Kidney epithelial cell (primary cell): ENCODE results near the gene MAD1L1. TPM values are rescaled to one million over a fixed set of nuclear protein-coding genes. Genes with fewer than 3 reads are reported as not detected.

Source experiments
- DNase-seq: peaks from one replicate; pipeline ENCODE4 v3.0.0-alpha.2; 2010; ENCODE audit warnings: low read depth
- H3K27me3 ChIP-seq: 2 replicates; pipeline ENCODE4 v1.6.0; 2011; ENCODE audit warnings: low read length; ENCODE audit not compliant: control insufficient read depth, insufficient read depth
- H3K36me3 ChIP-seq: 2 replicates; pipeline ENCODE4 v1.5.1; 2011; ENCODE audit warnings: low read length; ENCODE audit not compliant: control insufficient read depth, insufficient read depth
- H3K4me3 ChIP-seq: 2 replicates; pipeline ENCODE4 v1.5.1; 2011; ENCODE audit warnings: low read depth, mild to moderate bottlenecking, control low read depth, low read length
- CTCF ChIP-seq: IDR thresholded peaks from 2 replicates; pipeline ENCODE4 v1.5.1; 2011; ENCODE audit warnings: mild to moderate bottlenecking, moderate library complexity, low read length, control low read depth, inconsistent platforms; ENCODE audit not compliant: insufficient read depth, poor library complexity, severe bottlenecking
- total RNA-seq: library from RNA; depleted of rRNA; stranded (reverse); fragments of >200 nt; gene quantifications from 2 replicates; pipeline ENCODE4 v1.2.3, GENCODE V29; 2015

The MAD1L1 gene
- total RNA-seq, 1 donor from 2014 or later = 61.2 TPM

GRCh38 chr7:2205036-2205780 lies 27.5 kb downstream of the MAD1L1 start:
- Histone ChIP-seq H3K4me3 (no peak overlapping the region), H3K36me3 (peaks cover 1% of the 10 kb centered on the region), H3K27me3 (no peaks in the 10 kb centered on the region)
- DNase-seq = no peak
- TF ChIP-seq CTCF = no peak

- TF ChIP-seq CTCF = no peak
- Histone ChIP-seq H3K27me3 (no peaks in the 10 kb centered on the region), H3K36me3 (peaks cover 1% of the 10 kb centered on the region), H3K4me3 (no peak overlapping the region)
- DNase-seq = no peak
These were observed 28.3 kb downstream of the MAD1L1 start for GRCh38 chr7:2204446-2204845.

- no peak for DNase-seq
- no peak overlapping the region for H3K4me3 ChIP-seq
- H3K36me3 ChIP-seq = peaks cover 1% of the 10 kb centered on the region
- TF ChIP-seq CTCF = no peak
- H3K27me3 ChIP-seq = no peaks in the 10 kb centered on the region
These were observed 28.9 kb downstream of the MAD1L1 start for GRCh38 chr7:2203766-2204300.

GRCh38 chr7:2202901-2203765 lies 29.6 kb downstream of the MAD1L1 start:
- Histone ChIP-seq H3K27me3 (no peaks in the 10 kb centered on the region), H3K4me3 (no peak overlapping the region), H3K36me3 (peaks cover 1% of the 10 kb centered on the region)
- DNase-seq = no peak
- TF ChIP-seq CTCF = no peak

- TF ChIP-seq CTCF = no peak
- no peaks in the 10 kb centered on the region for H3K27me3 ChIP-seq
- H3K4me3 ChIP-seq = no peak overlapping the region
- DNase-seq = no peak
- peaks cover 1% of the 10 kb centered on the region for H3K36me3 ChIP-seq
These were observed 30.4 kb downstream of the MAD1L1 start for GRCh38 chr7:2202361-2202761.
